Gastroesophageal sphincter (tissue), 4 donors: Measurements from ENCODE around the gene TRIM64. TPM values are rescaled to one million over a fixed set of nuclear protein-coding genes. Genes with fewer than 3 reads are reported as not detected.
"Not testable (repeated sequence)": the region's sequence is repeated elsewhere in the genome, so short reads cannot be mapped to it uniquely, and the experiment has no call there.

ENCODE experiments used
- ATAC-seq: fragments of 150-250 bp; one replicate; pipeline ENCODE4 v1.9.1; 2016; ENCODE audit warnings: mild to moderate bottlenecking, moderate library complexity
- H3K27ac ChIP-seq, 4 donors: fragments of 200-600 bp; sonication (generic) in 3 of 4; 1 replicate in 3 of 4; 2 replicates in 1 of 4; pipeline ENCODE4 v1.5.1; 2016 to 2019
- H3K27me3 ChIP-seq: fragments of 200-600 bp; sonication (generic); one replicate; pipeline ENCODE4 v1.5.1; 2019
- H3K36me3 ChIP-seq, 2 donors: fragments of 200-600 bp; sonication (generic); one replicate each; pipeline ENCODE4 v1.5.1; 2019; ENCODE audit warnings: control low read depth in 1 of 2
- H3K4me1 ChIP-seq, 3 donors: fragments of 200-600 bp; sonication (generic); 1 replicate in 2 of 3; 2 replicates in 1 of 3; pipeline ENCODE4 v1.5.1; 2016 to 2019; ENCODE audit warnings: control low read depth in 2 of 3
- H3K4me3 ChIP-seq, 2 donors: fragments of 200-600 bp; sonication (generic); one replicate each; pipeline ENCODE4 v1.5.1; 2019; ENCODE audit warnings: mild to moderate bottlenecking in 1 of 2, moderate library complexity in 1 of 2
- H3K9me3 ChIP-seq, 3 donors: fragments of 200-600 bp; sonication (generic); one replicate each; pipeline ENCODE4 v1.5.1; 2017 to 2019; ENCODE audit warnings: control low read depth in 2 of 3
- EP300 ChIP-seq: sonication (generic); formaldehyde crosslinking; IDR thresholded peaks from one replicate; pipeline ENCODE4 v1.6.1; 2017; ENCODE audit warnings: antibody characterized with exemption, mild to moderate bottlenecking
- WGBS, 2 donors: methylation state at CpG; one replicate each; pipeline ENCODE4 v1.1.5; 2018; ENCODE audit warnings: low coverage in 1 of 2; 5-methylcytosine and 5-hydroxymethylcytosine counted together
- small RNA-seq, 4 donors: library from RNA; depleted of rRNA; stranded (forward); fragments of <200 nt; gene quantifications; one replicate each; pipeline ENCODE3, GENCODE V24; 2016
- total RNA-seq, 4 donors: library from RNA; depleted of rRNA; stranded (reverse); fragments of >200 nt; gene quantifications; one replicate each; pipeline ENCODE4 v1.1.0, GENCODE V29; 2016
- TF ChIP-seq, protein P1 (sequence below), 4 experiments: fragments of 200-600 bp in 2 of 4; fragments of 450-650 bp in 2 of 4; sonication (generic) in 1 of 4; IDR thresholded peaks; one replicate each; pipeline ENCODE4 v1.5.1; 2017 to 2019; ENCODE audit warnings: antibody characterized with exemption in 4 of 4, mild to moderate bottlenecking in 2 of 4, moderate library complexity in 2 of 4

Gene TRIM64
- not detected for total RNA-seq

GRCh38 chr11:89965737-89966136 lies at the start of gene TRIM64:
Gene TRIM64, plus strand, starts transcription at chr11:89966037. Its CDS starts 2,467 bp downstream, at chr11:89968504.
- not testable (repeated sequence) for H3K27me3 ChIP-seq, H3K4me3 ChIP-seq, H3K9me3 ChIP-seq, H3K36me3 ChIP-seq, H3K4me1 ChIP-seq, H3K27ac ChIP-seq, ATAC-seq
- WGBS, 2 donors: no CpG with 5 or more reads among the region's 4 CpGs

- ATAC-seq: no peak
- Histone ChIP-seq H3K9me3 (no peaks in the 10 kb centered on the region), H3K27ac (no peak within 1 kb of the TSS), H3K27me3 (no peaks in the 10 kb centered on the region), H3K36me3 (no peaks in the 10 kb centered on the region), H3K4me1 (no peaks in the 10 kb centered on the region), H3K4me3 (no peak within 1 kb of the TSS)
- WGBS, 2 donors: 33 to 47% methylated on average over 1 to 3 of the region's 3 CpGs
- no peak for TF ChIP-seq EP300
- TF ChIP-seq, protein P1, sequence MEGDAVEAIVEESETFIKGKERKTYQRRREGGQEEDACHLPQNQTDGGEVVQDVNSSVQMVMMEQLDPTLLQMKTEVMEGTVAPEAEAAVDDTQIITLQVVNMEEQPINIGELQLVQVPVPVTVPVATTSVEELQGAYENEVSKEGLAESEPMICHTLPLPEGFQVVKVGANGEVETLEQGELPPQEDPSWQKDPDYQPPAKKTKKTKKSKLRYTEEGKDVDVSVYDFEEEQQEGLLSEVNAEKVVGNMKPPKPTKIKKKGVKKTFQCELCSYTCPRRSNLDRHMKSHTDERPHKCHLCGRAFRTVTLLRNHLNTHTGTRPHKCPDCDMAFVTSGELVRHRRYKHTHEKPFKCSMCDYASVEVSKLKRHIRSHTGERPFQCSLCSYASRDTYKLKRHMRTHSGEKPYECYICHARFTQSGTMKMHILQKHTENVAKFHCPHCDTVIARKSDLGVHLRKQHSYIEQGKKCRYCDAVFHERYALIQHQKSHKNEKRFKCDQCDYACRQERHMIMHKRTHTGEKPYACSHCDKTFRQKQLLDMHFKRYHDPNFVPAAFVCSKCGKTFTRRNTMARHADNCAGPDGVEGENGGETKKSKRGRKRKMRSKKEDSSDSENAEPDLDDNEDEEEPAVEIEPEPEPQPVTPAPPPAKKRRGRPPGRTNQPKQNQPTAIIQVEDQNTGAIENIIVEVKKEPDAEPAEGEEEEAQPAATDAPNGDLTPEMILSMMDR (IDR thresholded peaks at IDR 0.05): no peak
Measured at GRCh38 chr11:89922195-89922660, 43.6 kb upstream of the TRIM64 start, which contains the start of gene TRIM49D1. Gene TRIM49D1, minus strand, starts transcription at chr11:89922245. Its CDS starts 4,535 bp downstream, at chr11:89917710.

DNA sequence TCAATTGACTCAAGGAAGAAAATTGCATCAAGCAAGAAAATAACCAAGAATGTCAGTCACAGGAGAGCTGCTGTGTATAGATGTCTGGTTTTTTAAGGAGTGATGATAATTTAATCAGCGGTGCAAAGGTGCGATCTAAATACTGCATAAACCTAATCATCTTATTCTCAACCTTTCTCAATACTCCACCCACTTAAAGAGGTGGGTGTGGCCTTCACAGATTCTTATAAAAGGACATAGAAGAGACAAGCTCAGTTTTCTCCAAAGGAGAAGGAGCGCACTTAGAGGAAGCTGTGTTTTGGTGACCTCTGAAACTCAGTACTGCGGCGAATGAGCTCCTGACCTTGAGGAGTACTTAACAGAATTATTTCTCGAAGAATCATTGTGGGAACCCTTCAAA lies 42.1 kb upstream of the TRIM64 start, which contains the start of gene TRIM49D2:
TSS of gene TRIM49D2 (plus strand) at position 301 of the 400 bp plus-strand sequence. CDS start 2,698 bp downstream, outside the sequence.
- not testable (repeated sequence) for H3K9me3 ChIP-seq, H3K27me3 ChIP-seq, ATAC-seq, H3K36me3 ChIP-seq, H3K4me1 ChIP-seq, H3K4me3 ChIP-seq, H3K27ac ChIP-seq
- WGBS, 2 donors: 97% methylated on average over 2 of the region's 6 CpGs; no CpG with 5 or more reads in 1 of the 2 donors

GRCh38 chr11:89960833-89961232 lies 5.0 kb upstream of the TRIM64 start:
- H3K4me3 ChIP-seq, H3K27ac ChIP-seq, H3K36me3 ChIP-seq, H3K4me1 ChIP-seq, H3K27me3 ChIP-seq, ATAC-seq, H3K9me3 ChIP-seq: not testable (repeated sequence)
- WGBS, 2 donors: 97% methylated on average over 6 of the region's 6 CpGs; no CpG with 5 or more reads in 1 of the 2 donors

Small RNA genes lying within 50 kb of the gene (small RNA-seq; reads per million reads assigned to genes)
- 0 reads per million in 4 donors for gene AP004607.1

Other genes starting within 250 kb of the TRIM64 start
- not detected for gene TRIM49, start 157.5 kb upstream of the TRIM64 start, total RNA-seq
- gene TRIM64B, start 87.5 kb upstream of the TRIM64 start, total RNA-seq: not detected
- gene TRIM49D1, start 43.8 kb upstream of the TRIM64 start, total RNA-seq: not detected
- not detected for gene TRIM49D2, start 42.0 kb upstream of the TRIM64 start, total RNA-seq
- not detected for gene TRIM49C, start 65.1 kb downstream of the TRIM64 start, total RNA-seq
- gene UBTFL1, start 119.9 kb downstream of the TRIM64 start, total RNA-seq: not detected
- gene NAALAD2, start 168.6 kb downstream of the TRIM64 start, total RNA-seq: 1 to 10 TPM in 3 of 4 donors, under 1 TPM in 1; 0.66 to 2.8 (median 1.7) TPM